GM12865 (cell line): Measurements from ENCODE around the gene KRTAP5-2.

ENCODE experiments used
- DNase-seq: peaks from one replicate; pipeline ENCODE4 v3.0.0; 2010; ENCODE audit warnings: low read depth
- H3K4me3 ChIP-seq: 2 replicates; pipeline ENCODE4 v1.5.1; 2011; ENCODE audit warnings: mild to moderate bottlenecking, low read depth, low read length, control low read depth
- TF ChIP-seq, protein P1 (sequence below): IDR thresholded peaks from 2 replicates; pipeline ENCODE4 v1.5.1; 2011; ENCODE audit warnings: low read length, control low read depth, low read depth, inconsistent platforms; ENCODE audit not compliant: insufficient read depth; ENCODE audit errors: missing control alignments

KRTAP5-2 gene

DNA sequence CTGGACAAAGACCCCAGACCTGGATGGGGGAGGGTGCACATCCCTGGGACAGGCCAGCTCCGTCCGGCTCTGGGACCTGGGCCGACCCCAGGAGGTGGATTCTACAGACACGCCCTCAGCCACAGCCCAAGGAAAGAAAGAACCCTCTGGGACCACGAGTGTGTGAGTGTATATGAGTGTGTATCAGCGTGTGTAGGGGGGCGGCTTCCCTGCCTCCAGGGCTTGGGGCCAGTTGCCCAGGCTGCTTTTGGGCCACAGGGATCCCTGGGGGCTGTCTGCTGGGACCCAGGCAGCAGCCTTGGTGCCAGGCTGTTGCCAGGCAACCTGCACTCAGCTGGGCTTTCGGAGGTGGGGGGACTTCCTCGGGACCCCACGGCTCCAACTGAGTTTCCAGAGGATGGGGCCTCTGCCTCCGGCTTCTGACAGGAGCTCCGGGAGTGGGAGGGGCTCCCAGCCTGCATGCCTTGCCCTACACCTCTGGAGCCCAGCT lies 34.9 kb downstream of the KRTAP5-2 start:
- DNase-seq: no peak
- no peak overlapping the region for H3K4me3 ChIP-seq
- TF ChIP-seq, protein P1, sequence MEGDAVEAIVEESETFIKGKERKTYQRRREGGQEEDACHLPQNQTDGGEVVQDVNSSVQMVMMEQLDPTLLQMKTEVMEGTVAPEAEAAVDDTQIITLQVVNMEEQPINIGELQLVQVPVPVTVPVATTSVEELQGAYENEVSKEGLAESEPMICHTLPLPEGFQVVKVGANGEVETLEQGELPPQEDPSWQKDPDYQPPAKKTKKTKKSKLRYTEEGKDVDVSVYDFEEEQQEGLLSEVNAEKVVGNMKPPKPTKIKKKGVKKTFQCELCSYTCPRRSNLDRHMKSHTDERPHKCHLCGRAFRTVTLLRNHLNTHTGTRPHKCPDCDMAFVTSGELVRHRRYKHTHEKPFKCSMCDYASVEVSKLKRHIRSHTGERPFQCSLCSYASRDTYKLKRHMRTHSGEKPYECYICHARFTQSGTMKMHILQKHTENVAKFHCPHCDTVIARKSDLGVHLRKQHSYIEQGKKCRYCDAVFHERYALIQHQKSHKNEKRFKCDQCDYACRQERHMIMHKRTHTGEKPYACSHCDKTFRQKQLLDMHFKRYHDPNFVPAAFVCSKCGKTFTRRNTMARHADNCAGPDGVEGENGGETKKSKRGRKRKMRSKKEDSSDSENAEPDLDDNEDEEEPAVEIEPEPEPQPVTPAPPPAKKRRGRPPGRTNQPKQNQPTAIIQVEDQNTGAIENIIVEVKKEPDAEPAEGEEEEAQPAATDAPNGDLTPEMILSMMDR: no peak

DNA sequence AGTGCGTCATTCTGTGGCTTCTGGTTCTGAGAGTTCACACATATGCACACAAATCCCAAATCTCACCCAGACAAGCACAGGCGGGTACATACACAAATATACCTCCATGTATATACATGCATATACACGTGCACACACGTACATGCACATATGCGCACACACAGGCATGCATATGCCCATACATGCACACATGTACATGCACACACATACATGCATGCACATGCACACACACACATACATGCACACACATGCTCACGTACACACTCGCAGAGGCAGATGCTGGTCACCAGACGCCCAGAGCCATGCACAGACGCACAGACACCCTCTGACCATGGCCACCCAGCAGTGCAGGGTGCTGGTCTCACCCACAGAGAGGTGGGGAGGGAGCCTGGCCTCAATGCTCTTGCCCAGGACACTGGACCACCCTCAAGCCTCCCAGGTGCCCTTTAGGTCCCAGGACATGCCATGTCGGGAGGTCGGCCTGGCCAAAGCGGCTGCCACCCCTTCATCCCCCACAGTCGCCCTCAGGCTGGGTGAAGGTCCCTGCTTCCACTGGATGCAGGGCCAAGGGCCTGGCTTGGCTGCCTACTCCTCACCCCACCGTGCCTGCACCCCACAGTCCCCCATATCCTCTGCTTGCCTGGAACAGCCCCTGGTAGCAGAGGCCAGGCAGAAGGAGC lies 35.5 kb downstream of the KRTAP5-2 start:
- TF ChIP-seq, protein P1: no peak
- H3K4me3 ChIP-seq: no peak overlapping the region
- DNase-seq: no peak

DNA sequence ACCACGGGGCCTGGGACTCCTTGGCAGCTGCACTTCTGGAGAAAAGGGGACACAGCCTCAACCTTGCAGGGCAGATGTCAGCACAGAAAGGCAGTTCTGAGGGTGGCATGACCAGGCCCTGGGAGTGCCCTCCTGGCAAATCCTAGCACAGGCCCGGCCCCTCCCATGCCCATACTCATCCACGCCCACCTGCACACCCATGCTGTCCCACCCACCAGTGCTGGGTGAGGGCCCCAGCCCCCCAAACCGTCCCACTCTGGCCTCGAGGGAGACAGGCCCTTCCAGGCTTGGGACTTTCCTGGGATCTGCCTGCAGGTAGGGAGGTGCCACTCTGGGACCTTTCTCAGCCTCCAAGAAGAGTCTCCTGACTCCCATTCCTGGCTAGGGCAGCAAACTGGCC lies 36.1 kb downstream of the KRTAP5-2 start:
- TF ChIP-seq, protein P1: no peak
- no peak overlapping the region for H3K4me3 ChIP-seq
- DNase-seq: no peak

DNA sequence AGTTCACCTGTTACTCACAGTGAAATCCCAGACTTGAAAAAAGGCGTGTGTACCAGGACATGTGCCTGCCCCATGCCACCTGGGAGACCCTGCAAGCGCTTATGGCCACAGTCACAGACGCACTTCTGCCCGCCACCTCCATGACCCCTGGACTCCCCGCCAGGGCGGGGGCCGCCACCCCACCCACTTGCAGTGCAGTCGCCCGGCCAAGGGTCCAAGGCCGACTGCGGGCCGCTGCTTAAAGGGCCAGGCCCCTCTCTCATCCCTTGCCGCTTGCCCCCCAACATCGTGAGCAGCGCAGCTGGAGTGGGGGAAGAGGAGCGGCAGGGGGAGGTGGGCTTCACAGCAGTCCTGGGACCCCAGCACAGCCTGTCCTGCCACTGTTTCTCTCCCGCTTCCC lies 36.8 kb downstream of the KRTAP5-2 start:
- no peak overlapping the region for H3K4me3 ChIP-seq
- TF ChIP-seq, protein P1: no peak

DNA sequence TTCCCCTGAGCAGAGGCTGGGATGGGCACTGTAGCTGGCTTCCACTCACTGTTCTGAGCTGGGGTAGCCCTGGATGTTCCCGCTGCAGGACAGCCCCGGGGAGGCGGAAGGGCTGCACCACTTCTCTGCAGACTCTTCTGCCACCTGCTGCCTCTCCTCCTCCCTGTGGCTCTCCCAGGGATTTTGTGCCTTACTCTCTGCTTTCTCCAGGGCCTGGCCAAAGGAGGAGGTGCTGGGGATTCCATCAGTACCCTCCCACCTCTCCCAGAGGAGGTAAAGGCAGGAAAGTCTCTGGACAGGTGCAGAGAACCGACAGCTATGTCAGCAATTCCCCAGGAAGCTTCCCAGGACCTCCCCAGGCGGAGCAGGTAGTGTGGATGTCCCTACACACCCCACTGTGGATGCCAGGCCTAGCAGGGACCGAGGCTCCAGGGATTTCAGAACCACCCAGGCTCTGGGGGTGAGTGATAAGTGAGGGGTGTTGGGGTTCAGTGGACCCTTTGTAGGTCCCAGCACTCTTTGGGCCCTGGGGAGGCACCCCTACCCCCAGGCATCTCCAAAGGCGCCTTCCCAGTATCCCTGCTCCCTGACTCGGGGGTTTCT lies 37.3 kb downstream of the KRTAP5-2 start:
- TF ChIP-seq, protein P1: no peak
- no peak for DNase-seq
- no peak overlapping the region for H3K4me3 ChIP-seq

More for the DNA sequence above, 36.8 kb downstream of the KRTAP5-2 start:
- DNase-seq: no peak

DNA sequence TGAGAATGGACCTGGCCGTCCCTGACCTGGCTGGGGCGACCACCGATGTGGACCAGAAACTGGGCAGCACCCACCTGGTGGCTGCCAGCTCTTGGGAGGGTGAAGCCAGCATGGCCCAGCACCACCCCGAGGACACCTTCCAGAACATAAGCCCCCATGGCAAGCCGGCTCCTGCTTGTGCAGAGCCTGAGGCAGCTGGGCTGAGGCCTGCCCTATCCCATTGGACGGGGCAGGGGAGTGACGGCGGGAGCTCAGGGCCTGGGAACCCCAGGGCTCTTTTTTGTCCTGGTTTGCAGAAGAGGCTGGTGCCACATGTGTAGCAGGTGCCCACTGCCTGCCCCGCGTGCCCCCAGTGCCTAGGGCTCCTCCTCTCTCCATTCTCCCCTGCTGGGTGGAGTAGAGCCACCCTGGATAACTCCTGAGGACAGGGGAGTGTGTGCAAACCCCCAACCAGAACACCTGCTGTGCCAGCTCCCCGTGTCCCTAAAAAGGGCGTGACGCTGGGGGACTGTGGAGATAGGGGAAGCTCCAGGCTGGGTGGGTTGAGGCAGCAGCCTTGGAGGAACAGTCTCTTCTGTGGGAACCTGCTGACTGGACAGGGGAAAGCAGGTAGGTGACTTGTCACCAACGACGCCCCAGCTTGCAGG lies 38.0 kb downstream of the KRTAP5-2 start:
- no peak overlapping the region for H3K4me3 ChIP-seq
- no peak for DNase-seq
- TF ChIP-seq, protein P1: no peak
